ENCODE data around the gene RER1. TPM values are rescaled to one million over a fixed set of nuclear protein-coding genes. Genes with fewer than 3 reads are reported as not detected.

The RER1 gene
- polyA plus RNA-seq, 1 experiment, result 255 TPM

- H3K36me3 ChIP-seq (ENCODE audit: control insufficient read depth, insufficient read depth, low read length), result peaks cover 51% of the 10 kb centered on the region
- no peak for DNase-seq (ENCODE audit: low read depth)
- no peak for TF ChIP-seq CTCF (IDR thresholded peaks at IDR 0.05; ENCODE audit: insufficient read depth, low read depth, low read length)
- CTCF ChIA-PET, result no interaction called here
- no peak overlapping the region for H3K4me3 ChIP-seq (ENCODE audit: low read depth, low read length)
- H3K27me3 ChIP-seq (ENCODE audit: control insufficient read depth, insufficient read depth, low read length), result no peaks in the 10 kb centered on the region
- POLR2A ChIA-PET, result no interaction called here
Measured at GRCh38 chr1:2404142-2404889, 12.7 kb downstream of the RER1 start.

GRCh38 chr1:2404890-2405511 lies 13.4 kb downstream of the RER1 start:
- ChIA-PET POLR2A (no interaction called here), CTCF (no interaction called here)
- no peak overlapping the region for H3K4me3 ChIP-seq (ENCODE audit: low read depth, low read length)
- H3K36me3 ChIP-seq (ENCODE audit: control insufficient read depth, insufficient read depth, low read length), result peaks cover 50% of the 10 kb centered on the region
- TF ChIP-seq CTCF (IDR thresholded peaks at IDR 0.05; ENCODE audit: insufficient read depth, low read depth, low read length), result no peak
- DNase-seq (ENCODE audit: low read depth), result no peak
- no peaks in the 10 kb centered on the region for H3K27me3 ChIP-seq (ENCODE audit: control insufficient read depth, insufficient read depth, low read length)

- POLR2A ChIA-PET, result no interaction called here
- no peak for DNase-seq (ENCODE audit: low read depth)
Measured at GRCh38 chr1:2405588-2406295, 14.1 kb downstream of the RER1 start.

GRCh38 chr1:2406451-2407041 lies 14.9 kb downstream of the RER1 start:
- H3K4me3 ChIP-seq (ENCODE audit: low read depth, low read length), result no peak overlapping the region
- ChIA-PET POLR2A (no interaction called here), CTCF (interaction anchor here (1.2 to 2.8 kb wide), 2 partner anchors 141 to 142 kb away, joined by 4 to 7 read pairs; no protein-coding TSS in a partner anchor)
- TF ChIP-seq CTCF (IDR thresholded peaks at IDR 0.05; ENCODE audit: insufficient read depth, low read depth, low read length), result 0 out of 2 replicates have a peak, but pooled peaks have one; percentile 8
- no peaks in the 10 kb centered on the region for H3K27me3 ChIP-seq (ENCODE audit: control insufficient read depth, insufficient read depth, low read length)
- no peak for DNase-seq (ENCODE audit: low read depth)
- peaks cover 46% of the 10 kb centered on the region for H3K36me3 ChIP-seq (ENCODE audit: control insufficient read depth, insufficient read depth, low read length)

More at GRCh38 chr1:2405588-2406295, 14.1 kb downstream of the RER1 start:
- no peak overlapping the region for H3K4me3 ChIP-seq (ENCODE audit: low read depth, low read length)
- H3K36me3 ChIP-seq (ENCODE audit: control insufficient read depth, insufficient read depth, low read length), result peaks cover 52% of the 10 kb centered on the region
- no peaks in the 10 kb centered on the region for H3K27me3 ChIP-seq (ENCODE audit: control insufficient read depth, insufficient read depth, low read length)
- CTCF ChIA-PET, result no interaction called here
- no peak for TF ChIP-seq CTCF (IDR thresholded peaks at IDR 0.05; ENCODE audit: insufficient read depth, low read depth, low read length)

All from BJ (cell line).